Measurements from ENCODE around the gene COQ8B. TPM values are rescaled to one million over a fixed set of nuclear protein-coding genes. Genes with fewer than 3 reads are reported as not detected.
"Not testable (repeated sequence)": the region's sequence is repeated elsewhere in the genome, so short reads cannot be mapped to it uniquely, and the experiment has no call there.

Gene COQ8B
- total RNA-seq, 4 donors from 2014 or later, result 39.2 to 73.0 (median 54.7) TPM

GRCh38 chr19:40659116-40659515 lies 57.6 kb downstream of the COQ8B start:
- H3K4me1 ChIP-seq, result peaks cover 4 to 8% of the 10 kb centered on the region in 2 donors
- TF ChIP-seq CTCF (IDR thresholded peaks at IDR 0.05) (no peak), POLR2A (IDR thresholded peaks at IDR 0.05) (no peak)
- DNase-seq, result no peak
- H3K27ac ChIP-seq, result no peak overlapping the region
- H3K9me3 ChIP-seq, result no peaks in the 10 kb centered on the region
- H3K4me3 ChIP-seq (replicated peaks in 1 of 3), result no peak overlapping the region
- H3K36me3 ChIP-seq, result no peaks in the 10 kb centered on the region
- intact Hi-C loops (cut with DNase I), result loop anchor here (10.0 kb wide), 1 partner anchor 476 kb away; no protein-coding TSS in a partner anchor
- no peaks in the 10 kb centered on the region for H3K27me3 ChIP-seq
- 85 to 87% methylated on average over 5 of the region's 5 CpGs for WGBS, 2 donors

GRCh38 chr19:40658031-40658430 lies 58.7 kb downstream of the COQ8B start:
- Histone ChIP-seq H3K27me3 (no peaks in the 10 kb centered on the region), H3K36me3 (no peaks in the 10 kb centered on the region), H3K27ac (no peak overlapping the region), H3K9me3 (no peaks in the 10 kb centered on the region), H3K4me3 (replicated peaks in 1 of 3) (no peak overlapping the region), H3K4me1 (peaks cover 0 to 4% of the 10 kb centered on the region in 2 donors)
- intact Hi-C loops (cut with DNase I), result loop anchor here (10.0 kb wide), 1 partner anchor 477 kb away; no protein-coding TSS in a partner anchor
- DNase-seq, result no peak
- whole genome bisulfite sequencing, 2 donors, result 97 to 98% methylated on average over 8 of the region's 8 CpGs
- TF ChIP-seq CTCF (IDR thresholded peaks at IDR 0.05) (no peak), POLR2A (IDR thresholded peaks at IDR 0.05) (no peak)

GRCh38 chr19:40655684-40656083 lies 61.0 kb downstream of the COQ8B start:
- not testable (repeated sequence) for H3K9me3 ChIP-seq; H3K27me3 ChIP-seq; H3K36me3 ChIP-seq; H3K4me3 ChIP-seq (replicated peaks in 1 of 3); DNase-seq; H3K27ac ChIP-seq
- intact Hi-C loops (cut with DNase I), result loop anchor here (10.0 kb wide), 1 partner anchor 479 kb away; no protein-coding TSS in a partner anchor
- peaks cover 0 to 11% of the 10 kb centered on the region in 2 donors for H3K4me1 ChIP-seq
- whole genome bisulfite sequencing, 2 donors, result 84 to 90% methylated on average over 7 of the region's 7 CpGs

- not testable (repeated sequence) for H3K27me3 ChIP-seq; H3K9me3 ChIP-seq; DNase-seq; H3K4me3 ChIP-seq (replicated peaks in 1 of 3); H3K36me3 ChIP-seq
- 78 to 82% methylated on average over 11 of the region's 11 CpGs for WGBS, 2 donors
- Histone ChIP-seq H3K4me1 (peaks cover 0 to 11% of the 10 kb centered on the region in 2 donors), H3K27ac (peak overlapping the region in 1 of 3 donors; percentile 7)
- intact Hi-C loops (cut with DNase I), result loop anchor here (10.0 kb wide), 1 partner anchor 482 kb away; no protein-coding TSS in a partner anchor
Measured at GRCh38 chr19:40652303-40652702, 64.4 kb downstream of the COQ8B start.

- Histone ChIP-seq H3K4me3 (replicated peaks in 1 of 3) (no peak overlapping the region), H3K9me3 (no peaks in the 10 kb centered on the region), H3K27me3 (no peaks in the 10 kb centered on the region), H3K36me3 (no peaks in the 10 kb centered on the region), H3K4me1 (peaks cover 10 to 23% of the 10 kb centered on the region in 2 donors), H3K27ac (peak overlapping the region in 1 of 3 donors; percentile 7)
- no peak for DNase-seq
- 85 to 90% methylated on average over 8 of the region's 8 CpGs for WGBS, 2 donors
- TF ChIP-seq CTCF (IDR thresholded peaks at IDR 0.05), result no peak
- TF ChIP-seq POLR2A (IDR thresholded peaks at IDR 0.05), result no peak
- intact Hi-C loops (cut with DNase I), result loop anchor here (10.0 kb wide), 1 partner anchor 484 kb away; no protein-coding TSS in a partner anchor
Measured at GRCh38 chr19:40650749-40651305, 65.9 kb downstream of the COQ8B start.

- intact Hi-C loops (cut with DNase I), result loop anchor here (10.0 kb wide), 1 partner anchor 485 kb away; no protein-coding TSS in a partner anchor
- H3K4me3 ChIP-seq (replicated peaks in 1 of 3); H3K27me3 ChIP-seq; DNase-seq; H3K9me3 ChIP-seq; H3K36me3 ChIP-seq: not testable (repeated sequence)
- H3K4me1 ChIP-seq, result peaks cover 13 to 29% of the 10 kb centered on the region in 2 donors
- 89 to 90% methylated on average over 9 of the region's 9 CpGs for WGBS, 2 donors
- peak overlapping the region; percentile 6 to 36 (median 14) for H3K27ac ChIP-seq
Measured at GRCh38 chr19:40649903-40650675, 66.6 kb downstream of the COQ8B start.

All from thyroid gland (tissue), 4 donors.